ENCODE results near the gene KLHL14.

KLHL14 gene

DNA sequence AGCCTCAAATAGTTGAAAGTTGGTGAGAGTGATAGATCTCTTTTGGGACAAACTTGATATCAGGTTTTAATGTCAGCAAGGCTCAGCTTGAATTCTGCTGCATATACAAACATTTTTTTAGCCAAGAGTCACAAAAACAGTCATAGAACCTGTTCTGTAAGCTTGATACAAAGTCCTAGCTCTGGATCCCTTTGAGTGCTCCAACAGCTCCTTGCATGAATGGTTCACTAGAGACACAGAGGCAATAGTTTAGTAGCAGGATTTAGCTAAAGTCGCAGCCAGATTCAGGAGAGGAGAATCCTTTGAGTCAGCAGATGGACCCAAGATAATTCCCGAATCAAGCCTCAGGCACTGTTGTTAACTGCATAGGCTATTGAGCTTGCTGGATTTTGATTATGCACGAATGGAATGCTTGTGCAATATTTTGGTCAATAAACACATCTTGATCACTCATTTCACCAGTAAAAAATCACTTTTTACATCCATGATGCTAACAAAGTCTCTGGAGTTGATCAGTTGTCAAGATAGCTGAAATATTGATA is 148.6 kb downstream of the KLHL14 start:
- DNase-seq: no peak

- no peak for DNase-seq
Observed at GRCh38 chr18:32623563-32623962, 149.3 kb downstream of the KLHL14 start.
